Karpas-422 (cell line): Measurements from ENCODE around the gene CYSTM1. TPM values are rescaled to one million over a fixed set of nuclear protein-coding genes. Genes with fewer than 3 reads are reported as not detected.

ENCODE experiments used
- DNase-seq: peaks from one replicate; pipeline ENCODE4 v3.0.0-alpha.2; 2015
- H2AFZ ChIP-seq: fragments of 200-600 bp; sonication (generic); 2 replicates; pipeline ENCODE4 v1.6.1; 2014; ENCODE audit warnings: antibody characterized with exemption, low read length, mixed read lengths
- H3K27ac ChIP-seq: fragments of 200-600 bp; sonication (generic); 2 replicates; pipeline ENCODE4 v1.5.1; 2014; ENCODE audit warnings: mild to moderate bottlenecking, low read length, moderate library complexity
- H3K27me3 ChIP-seq: fragments of 200-600 bp; sonication (generic); 2 replicates; pipeline ENCODE4 v1.6.1; 2014; ENCODE audit warnings: low read length, mixed read lengths
- H3K36me3 ChIP-seq: fragments of 200-600 bp; sonication (generic); 2 replicates; pipeline ENCODE4 v1.6.1; 2014; ENCODE audit warnings: low read length, mixed read lengths; ENCODE audit not compliant: insufficient read depth
- H3K4me1 ChIP-seq: fragments of 200-600 bp; sonication (generic); 2 replicates; pipeline ENCODE4 v1.6.1; 2014; ENCODE audit warnings: mild to moderate bottlenecking, low read length, mixed read lengths
- H3K4me2 ChIP-seq: fragments of 200-600 bp; sonication (generic); 2 replicates; pipeline ENCODE4 v1.6.1; 2014; ENCODE audit warnings: low read length, low read depth, mild to moderate bottlenecking; ENCODE audit not compliant: poor library complexity, severe bottlenecking
- H3K4me3 ChIP-seq: fragments of 200-600 bp; sonication (generic); 2 replicates; pipeline ENCODE4 v1.5.1; 2014; ENCODE audit warnings: mild to moderate bottlenecking, antibody characterized with exemption, low read length, mixed read lengths
- H3K79me2 ChIP-seq: fragments of 200-600 bp; sonication (generic); 2 replicates; pipeline ENCODE4 v1.6.1; 2014; ENCODE audit warnings: mild to moderate bottlenecking, low read length, mixed read lengths
- H3K9ac ChIP-seq: fragments of 200-600 bp; sonication (generic); 2 replicates; pipeline ENCODE4 v1.6.0; 2014; ENCODE audit warnings: low read length
- H3K9me2 ChIP-seq: fragments of 200-600 bp; sonication (generic), shearing (Covaris generic); replicated peaks from 2 replicates; pipeline ENCODE4 v1.6.0; 2014; ENCODE audit warnings: mild to moderate bottlenecking, low read length, moderate library complexity; ENCODE audit not compliant: insufficient read depth
- H3K9me3 ChIP-seq: fragments of 300-700, 200-600 bp; sonication (generic); 2 replicates; pipeline ENCODE4 v1.6.1; 2014; ENCODE audit warnings: low read length, mixed read lengths
- H4K20me1 ChIP-seq: fragments of 200-600 bp; sonication (generic); 2 replicates; pipeline ENCODE4 v1.6.1; 2014; ENCODE audit warnings: mild to moderate bottlenecking, antibody characterized with exemption, low read length, low read depth; ENCODE audit not compliant: insufficient read depth
- total RNA-seq: library from RNA; depleted of rRNA; stranded (reverse); fragments of >200 nt; shearing (Covaris generic); gene quantifications from 2 replicates; pipeline ENCODE4 v1.2.3, GENCODE V29; 2014; ENCODE audit warnings: low replicate concordance

Gene CYSTM1
- total RNA-seq, 1 experiment from 2014 or later: 28.5 TPM

- peaks cover 12% of the 10 kb centered on the region; the same call in 1 of the 2 replicates for H4K20me1 ChIP-seq
- H2AFZ ChIP-seq: no peak overlapping the region
- H3K4me2 ChIP-seq: no peak overlapping the region
- H3K27ac ChIP-seq: no peak overlapping the region
- H3K36me3 ChIP-seq: no peaks in the 10 kb centered on the region
- no peaks in the 10 kb centered on the region for H3K27me3 ChIP-seq
- H3K9ac ChIP-seq: no peak overlapping the region
- no peaks in the 10 kb centered on the region for H3K9me3 ChIP-seq
- no peaks in the 10 kb centered on the region for H3K9me2 ChIP-seq
- no peak overlapping the region for H3K4me3 ChIP-seq
- peaks cover 6% of the 10 kb centered on the region for H3K4me1 ChIP-seq
- no peaks in the 10 kb centered on the region for H3K79me2 ChIP-seq
- DNase-seq: peak; percentile 85
Observed at GRCh38 chr5:140239939-140240700, 65.1 kb downstream of the CYSTM1 start.

- Histone ChIP-seq H4K20me1 (peaks cover 11% of the 10 kb centered on the region; the same call in 1 of the 2 replicates), H3K9me3 (no peaks in the 10 kb centered on the region), H3K4me2 (no peak overlapping the region), H3K4me3 (no peak overlapping the region), H3K27me3 (no peaks in the 10 kb centered on the region), H3K9ac (no peak overlapping the region), H2AFZ (no peak overlapping the region), H3K36me3 (no peaks in the 10 kb centered on the region), H3K4me1 (peaks cover 15% of the 10 kb centered on the region), H3K79me2 (no peaks in the 10 kb centered on the region), H3K27ac (no peak overlapping the region), H3K9me2 (no peaks in the 10 kb centered on the region)
- no peak for DNase-seq
Observed at GRCh38 chr5:140240987-140241706, 66.2 kb downstream of the CYSTM1 start.

- Histone ChIP-seq H3K36me3 (no peaks in the 10 kb centered on the region), H3K4me1 (peaks cover 15% of the 10 kb centered on the region), H4K20me1 (peaks cover 6% of the 10 kb centered on the region; the same call in 1 of the 2 replicates), H3K9ac (no peak overlapping the region), H2AFZ (no peak overlapping the region), H3K9me3 (no peaks in the 10 kb centered on the region), H3K27me3 (no peaks in the 10 kb centered on the region), H3K27ac (no peak overlapping the region), H3K79me2 (no peaks in the 10 kb centered on the region), H3K4me2 (no peak overlapping the region), H3K4me3 (no peak overlapping the region), H3K9me2 (no peaks in the 10 kb centered on the region)
- DNase-seq: no peak
Observed at GRCh38 chr5:140242099-140242498, 67.1 kb downstream of the CYSTM1 start.

- DNase-seq: no peak
- Histone ChIP-seq H3K4me2 (no peak overlapping the region), H2AFZ (no peak overlapping the region), H3K9me2 (no peaks in the 10 kb centered on the region), H3K27me3 (no peaks in the 10 kb centered on the region), H3K9me3 (no peaks in the 10 kb centered on the region), H3K36me3 (no peaks in the 10 kb centered on the region), H3K27ac (no peak overlapping the region), H4K20me1 (peaks cover 6% of the 10 kb centered on the region; the same call in 1 of the 2 replicates), H3K9ac (no peak overlapping the region), H3K4me3 (no peak overlapping the region), H3K79me2 (no peaks in the 10 kb centered on the region), H3K4me1 (peaks cover 15% of the 10 kb centered on the region)
Observed at GRCh38 chr5:140242890-140243585, 68.0 kb downstream of the CYSTM1 start.

- Histone ChIP-seq H4K20me1 (peaks cover 5% of the 10 kb centered on the region; the same call in 1 of the 2 replicates), H3K9me3 (no peaks in the 10 kb centered on the region), H3K36me3 (no peaks in the 10 kb centered on the region), H3K4me2 (no peak overlapping the region), H3K9ac (no peak overlapping the region), H3K4me3 (no peak overlapping the region), H3K27me3 (no peaks in the 10 kb centered on the region), H3K9me2 (no peaks in the 10 kb centered on the region), H3K79me2 (no peaks in the 10 kb centered on the region), H2AFZ (no peak overlapping the region), H3K27ac (no peak overlapping the region), H3K4me1 (peaks cover 15% of the 10 kb centered on the region)
- DNase-seq: no peak
Observed at GRCh38 chr5:140243706-140244250, 68.8 kb downstream of the CYSTM1 start.

GRCh38 chr5:140244525-140245025 lies 69.6 kb downstream of the CYSTM1 start:
- Histone ChIP-seq H3K9me3 (no peaks in the 10 kb centered on the region), H3K27me3 (no peaks in the 10 kb centered on the region), H3K4me1 (peaks cover 15% of the 10 kb centered on the region), H3K79me2 (0 out of 2 replicates have a peak, but pooled peaks cover 2% of the 10 kb centered on the region), H3K36me3 (no peaks in the 10 kb centered on the region), H3K9ac (no peak overlapping the region), H3K4me3 (no peak overlapping the region), H3K9me2 (no peaks in the 10 kb centered on the region), H3K4me2 (no peak overlapping the region), H2AFZ (no peak overlapping the region), H4K20me1 (no peaks in the 10 kb centered on the region; the same call in 1 of the 2 replicates), H3K27ac (no peak overlapping the region)
- peak; percentile 91 for DNase-seq

GRCh38 chr5:140245341-140245740 lies 70.4 kb downstream of the CYSTM1 start:
- peak; percentile 43 for DNase-seq

More at GRCh38 chr5:140245341-140245740, 70.4 kb downstream of the CYSTM1 start:
- Histone ChIP-seq H3K9ac (peak overlapping the region; percentile 53), H3K4me3 (no peak overlapping the region), H3K9me2 (no peaks in the 10 kb centered on the region), H4K20me1 (no peaks in the 10 kb centered on the region), H2AFZ (no peak overlapping the region), H3K27me3 (no peaks in the 10 kb centered on the region), H3K9me3 (no peaks in the 10 kb centered on the region), H3K36me3 (no peaks in the 10 kb centered on the region), H3K27ac (no peak overlapping the region), H3K4me1 (peaks cover 15% of the 10 kb centered on the region), H3K4me2 (no peak overlapping the region), H3K79me2 (0 out of 2 replicates have a peak, but pooled peaks cover 2% of the 10 kb centered on the region)
